ENCODE data around the gene XRCC4. TPM values are rescaled to one million over a fixed set of nuclear protein-coding genes. Genes with fewer than 3 reads are reported as not detected.

XRCC4 gene
- total RNA-seq, 1 experiment from 2014 or later, result 7.1 TPM

GRCh38 chr5:83401775-83402174 is 324.4 kb downstream of the XRCC4 start:
- no peaks in the 10 kb centered on the region for H3K4me1 Mint-ChIP-seq (ENCODE audit: insufficient read depth, unreplicated experiment)
- no peak overlapping the region for H3K4me3 Mint-ChIP-seq (ENCODE audit: unreplicated experiment)
- no peak for TF ChIP-seq CTCF (IDR thresholded peaks at IDR 0.05; ENCODE audit: unreplicated experiment)
- no peaks in the 10 kb centered on the region for H3K36me3 Mint-ChIP-seq (ENCODE audit: insufficient read depth, unreplicated experiment)
- POLR2A ChIA-PET, result no interaction called here
- no peaks in the 10 kb centered on the region for H3K9me3 Mint-ChIP-seq (ENCODE audit: unreplicated experiment)
- CTCF ChIA-PET, result interaction anchor here (0.6 to 1.2 kb wide), 2 partner anchors 9 to 28 kb away, joined by 3 read pairs; no protein-coding TSS in a partner anchor
- no peak for DNase-seq (ENCODE audit: unreplicated experiment)
- no peaks in the 10 kb centered on the region for H3K27me3 Mint-ChIP-seq (ENCODE audit: insufficient read depth, unreplicated experiment)
- H3K27ac Mint-ChIP-seq (ENCODE audit: low read depth, unreplicated experiment), result no peak overlapping the region
- intact Hi-C loops (cut with micrococcal nuclease), result loop anchor here (10.0 kb wide), 1 partner anchor 597 kb away; no protein-coding TSS in a partner anchor
- BruUV-seq (replicated peaks), result no TSS peak

Other genes starting within 250 kb of the XRCC4 start
- 84.1 and 122 TPM in 2 replicates for gene TMEM167A, start 153 bp upstream of the XRCC4 start, total RNA-seq (2022)

Measured in MCF 10A (cell line).